ENCODE measurements around the gene DNAJC17.

DNAJC17 gene, protein sequence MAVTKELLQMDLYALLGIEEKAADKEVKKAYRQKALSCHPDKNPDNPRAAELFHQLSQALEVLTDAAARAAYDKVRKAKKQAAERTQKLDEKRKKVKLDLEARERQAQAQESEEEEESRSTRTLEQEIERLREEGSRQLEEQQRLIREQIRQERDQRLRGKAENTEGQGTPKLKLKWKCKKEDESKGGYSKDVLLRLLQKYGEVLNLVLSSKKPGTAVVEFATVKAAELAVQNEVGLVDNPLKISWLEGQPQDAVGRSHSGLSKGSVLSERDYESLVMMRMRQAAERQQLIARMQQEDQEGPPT

DNA sequence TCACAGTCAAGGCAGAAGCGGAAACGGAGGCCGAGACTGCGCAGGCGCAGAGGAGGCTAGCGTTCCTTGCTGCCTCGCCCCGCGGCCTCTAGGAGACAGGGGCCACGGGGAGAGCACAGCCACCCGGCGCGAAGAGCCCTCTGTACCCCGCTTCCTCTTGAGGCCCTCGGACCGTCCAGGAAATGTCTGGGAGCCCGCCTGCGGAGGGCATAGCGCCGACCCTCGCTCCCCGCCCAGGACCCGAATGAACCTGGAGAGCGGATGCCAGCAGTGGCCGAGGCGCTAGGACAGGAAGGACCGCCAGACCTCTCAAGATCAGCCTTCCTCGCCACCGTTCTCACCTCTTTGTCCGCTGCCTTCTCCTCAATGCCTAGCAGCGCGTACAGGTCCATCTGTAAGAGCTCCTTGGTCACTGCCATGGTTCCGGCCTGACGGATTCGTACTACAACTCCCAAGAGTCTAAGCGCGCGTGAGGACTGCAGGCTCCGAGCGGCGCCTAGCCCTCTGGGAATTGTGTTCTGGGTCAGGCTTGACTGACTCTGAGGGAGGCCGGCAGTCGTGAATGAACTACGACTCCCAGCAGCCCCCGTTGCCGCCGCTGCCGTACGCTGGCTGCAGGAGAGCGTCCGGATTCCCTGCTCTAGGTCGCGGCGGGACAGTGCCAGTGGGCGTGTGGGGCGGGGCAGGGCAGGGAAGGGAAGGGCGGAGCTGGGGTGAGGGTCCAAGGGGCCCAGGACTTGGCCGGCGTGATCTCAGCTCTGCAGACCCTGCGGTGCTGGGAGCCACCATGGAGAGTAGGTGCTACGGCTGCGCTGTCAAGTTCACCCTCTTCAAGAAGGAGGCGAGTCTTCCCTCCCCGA, at the start of gene DNAJC17, which contains the start of gene ZFYVE19:
Gene DNAJC17, minus strand, starts transcription at position 446 of the 860 bp plus-strand sequence. Its CDS starts 27 bp downstream, at position 419.
Gene ZFYVE19, plus strand, starts transcription at position 62 of the 860 bp plus-strand sequence. Its CDS starts 501 bp downstream, at position 563.
- DNase-seq: peak; percentile 86 to 96 (median 90)

DNA sequence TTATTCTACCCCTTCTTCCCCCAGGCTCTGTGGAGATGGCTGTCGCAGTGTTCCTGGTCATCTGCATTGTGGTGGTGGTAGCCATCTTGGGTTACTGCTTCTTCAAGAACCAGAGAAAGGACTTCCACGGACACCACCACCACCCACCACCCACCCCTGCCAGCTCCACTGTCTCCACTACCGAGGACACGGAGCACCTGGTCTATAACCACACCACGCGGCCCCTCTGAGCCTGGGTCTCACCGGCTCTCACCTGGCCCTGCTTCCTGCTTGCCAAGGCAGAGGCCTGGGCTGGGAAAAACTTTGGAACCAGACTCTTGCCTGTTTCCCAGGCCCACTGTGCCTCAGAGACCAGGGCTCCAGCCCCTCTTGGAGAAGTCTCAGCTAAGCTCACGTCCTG, 49.5 kb upstream of the DNAJC17 start:
- DNase-seq: no peak

DNA sequence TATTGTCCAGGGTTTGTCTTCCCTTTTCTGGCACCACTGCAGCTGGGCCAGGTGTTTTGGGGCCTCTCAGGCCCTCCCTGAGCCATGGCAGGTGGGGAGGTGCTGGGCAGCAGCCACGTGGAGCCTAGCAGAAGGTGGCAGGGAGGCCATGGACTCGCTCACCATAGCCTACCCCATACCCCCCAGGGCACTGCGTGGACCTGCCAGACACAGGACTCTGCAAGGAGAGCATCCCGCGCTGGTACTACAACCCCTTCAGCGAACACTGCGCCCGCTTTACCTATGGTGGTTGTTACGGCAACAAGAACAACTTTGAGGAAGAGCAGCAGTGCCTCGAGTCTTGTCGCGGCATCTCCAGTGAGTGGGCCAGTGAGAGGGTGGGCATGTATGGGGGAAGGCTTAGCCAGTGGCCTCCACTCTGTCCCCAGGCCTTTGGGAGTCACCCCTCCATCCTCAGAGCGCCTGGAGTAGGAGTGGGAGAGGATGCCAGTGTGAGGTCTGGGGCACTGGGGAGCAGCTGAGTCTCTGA, 48.5 kb upstream of the DNAJC17 start:
- no peak for DNase-seq

DNA sequence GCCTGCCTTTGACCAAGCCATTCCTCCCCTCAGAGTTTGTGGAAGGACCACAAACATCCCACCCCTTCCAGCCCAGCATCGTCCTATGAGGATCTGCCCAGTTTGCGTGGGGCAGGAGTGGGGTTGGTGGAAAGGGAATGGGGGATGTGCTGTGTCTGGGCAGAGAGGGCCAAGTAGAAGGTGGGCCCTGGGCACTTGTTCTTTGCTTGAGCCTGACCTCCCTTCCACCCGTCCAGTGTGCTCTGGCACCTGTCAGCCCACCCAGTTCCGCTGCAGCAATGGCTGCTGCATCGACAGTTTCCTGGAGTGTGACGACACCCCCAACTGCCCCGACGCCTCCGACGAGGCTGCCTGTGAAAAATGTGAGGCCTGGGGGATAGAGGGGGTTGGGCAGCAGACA, 46.9 kb upstream of the DNAJC17 start:
- no peak for DNase-seq

DNA sequence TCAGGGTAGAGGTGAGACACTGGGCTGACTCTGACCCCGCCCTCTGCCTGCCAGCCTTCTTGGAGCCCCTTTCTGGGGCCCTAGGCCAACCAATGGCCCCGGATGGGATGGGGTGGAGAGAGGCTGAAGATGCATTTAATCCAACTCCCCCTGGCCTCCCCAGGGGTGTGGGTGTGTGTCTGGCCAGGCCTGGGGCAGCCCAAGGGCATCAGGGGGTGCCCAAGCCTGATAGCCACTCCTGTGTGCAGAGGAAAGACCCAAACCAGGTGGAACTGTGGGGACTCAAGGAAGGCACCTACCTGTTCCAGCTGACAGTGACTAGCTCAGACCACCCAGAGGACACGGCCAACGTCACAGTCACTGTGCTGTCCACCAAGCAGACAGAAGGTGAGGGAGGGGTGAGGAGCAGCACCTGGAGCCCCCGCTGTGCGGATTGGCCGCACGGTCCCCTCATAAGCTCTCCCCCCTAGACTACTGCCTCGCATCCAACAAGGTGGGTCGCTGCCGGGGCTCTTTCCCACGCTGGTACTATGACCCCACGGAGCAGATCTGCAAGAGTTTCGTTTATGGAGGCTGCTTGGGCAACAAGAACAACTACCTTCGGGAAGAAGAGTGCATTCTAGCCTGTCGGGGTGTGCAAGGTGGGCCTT, 46.1 kb upstream of the DNAJC17 start:
- DNase-seq: no peak

DNA sequence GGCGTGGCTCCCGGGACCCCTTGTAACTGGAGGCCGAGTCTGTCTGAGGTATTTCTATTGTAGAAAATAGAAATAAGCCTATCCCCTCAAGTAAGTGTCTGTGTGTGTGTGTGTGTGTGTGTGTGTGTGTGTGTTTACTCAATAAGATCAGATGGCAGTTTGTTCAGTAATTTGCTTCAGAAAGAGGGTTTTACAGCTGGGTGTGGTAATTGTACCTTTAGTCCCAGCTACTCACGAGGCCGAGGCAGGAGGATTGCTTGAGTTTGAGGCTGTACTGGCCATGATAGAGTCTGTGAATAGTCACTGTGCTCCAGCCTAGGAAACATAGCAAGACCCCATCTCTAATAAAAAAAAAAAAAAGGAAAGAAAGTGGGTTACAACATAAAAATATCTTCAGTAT, 45.3 kb upstream of the DNAJC17 start:
- DNase-seq: no peak

DNA sequence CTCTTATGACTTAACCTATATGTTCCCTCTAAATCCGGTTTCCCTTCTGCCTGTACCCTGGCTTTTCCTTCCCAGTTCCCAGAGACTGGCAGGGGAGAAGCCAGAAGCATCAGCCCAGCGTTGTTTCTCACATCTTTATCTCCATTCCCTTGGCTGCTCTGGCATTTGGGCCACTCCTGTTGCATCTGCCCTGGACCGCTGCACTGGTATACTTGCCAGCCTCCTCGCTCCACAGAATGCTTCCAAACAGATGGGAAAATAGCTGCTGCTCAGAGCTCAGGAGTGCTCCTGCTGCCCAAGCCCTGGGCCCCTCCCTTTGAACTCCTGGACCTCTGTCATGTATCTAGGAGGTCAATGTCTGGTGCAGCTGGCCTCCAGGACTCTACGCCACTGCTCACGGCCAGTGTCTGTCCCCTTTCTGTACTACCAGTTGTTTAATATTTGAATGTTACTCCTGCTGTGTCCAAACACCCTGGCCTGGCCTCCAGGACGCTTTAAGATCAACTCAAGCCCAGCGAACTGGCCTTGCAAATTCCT, 43.4 kb upstream of the DNAJC17 start:
- no peak for DNase-seq

DNA sequence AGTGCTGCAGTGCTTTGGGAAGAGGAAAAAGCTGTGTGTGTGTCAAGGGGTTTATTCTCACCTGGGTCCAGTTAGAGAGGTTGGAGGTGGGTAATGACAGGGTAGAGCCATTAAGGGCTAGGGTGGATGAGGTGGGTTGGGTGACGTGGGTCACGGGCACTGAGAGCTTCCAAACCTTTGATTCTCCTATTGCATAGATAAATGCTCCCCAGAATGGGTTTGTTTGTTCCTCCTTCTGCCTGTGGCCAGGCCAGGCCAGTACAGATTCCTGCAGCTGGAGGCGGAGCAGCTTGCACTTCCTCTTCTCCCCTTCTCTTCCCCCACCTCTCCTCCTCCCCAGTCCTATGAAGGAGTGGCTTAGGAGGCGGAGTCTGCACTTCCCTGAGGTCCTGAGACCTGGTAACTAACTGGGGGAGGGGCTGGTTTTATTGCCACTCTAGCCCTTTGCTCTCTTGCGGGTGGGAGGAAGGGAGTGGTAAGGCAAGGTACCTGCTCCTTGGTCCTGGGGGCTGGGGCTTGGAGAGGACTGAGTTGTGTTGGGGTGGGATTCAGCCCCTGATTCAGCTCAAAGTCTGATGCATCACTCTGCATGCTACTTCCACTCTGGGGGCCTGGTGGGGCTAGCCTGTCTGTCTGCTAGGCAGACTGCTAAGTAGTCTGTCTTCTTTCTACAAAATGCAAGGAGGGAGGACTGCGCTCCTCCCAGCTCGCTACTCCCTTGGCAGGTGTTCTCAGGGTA, 40.1 kb upstream of the DNAJC17 start:
- DNase-seq: no peak

DNA sequence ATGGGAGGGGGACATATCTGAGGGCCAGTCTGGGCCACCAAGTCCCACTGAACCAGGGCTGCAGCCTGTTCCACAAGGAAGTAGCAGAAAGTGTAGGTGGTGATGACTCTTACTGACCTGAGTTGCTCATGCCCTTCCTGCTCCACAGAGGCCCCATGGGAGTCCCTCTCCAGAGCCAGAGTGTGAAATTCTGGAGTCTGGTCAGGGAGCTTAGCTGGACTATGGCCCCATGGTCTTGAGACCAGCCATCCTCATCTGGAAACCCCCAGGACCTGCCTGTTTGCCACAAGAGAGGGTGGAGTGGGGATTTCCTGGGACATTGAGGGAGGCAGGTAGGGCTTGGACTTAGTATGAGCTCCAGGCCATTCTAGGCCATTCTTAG, 39.6 kb upstream of the DNAJC17 start:
- no peak for DNase-seq

DNA sequence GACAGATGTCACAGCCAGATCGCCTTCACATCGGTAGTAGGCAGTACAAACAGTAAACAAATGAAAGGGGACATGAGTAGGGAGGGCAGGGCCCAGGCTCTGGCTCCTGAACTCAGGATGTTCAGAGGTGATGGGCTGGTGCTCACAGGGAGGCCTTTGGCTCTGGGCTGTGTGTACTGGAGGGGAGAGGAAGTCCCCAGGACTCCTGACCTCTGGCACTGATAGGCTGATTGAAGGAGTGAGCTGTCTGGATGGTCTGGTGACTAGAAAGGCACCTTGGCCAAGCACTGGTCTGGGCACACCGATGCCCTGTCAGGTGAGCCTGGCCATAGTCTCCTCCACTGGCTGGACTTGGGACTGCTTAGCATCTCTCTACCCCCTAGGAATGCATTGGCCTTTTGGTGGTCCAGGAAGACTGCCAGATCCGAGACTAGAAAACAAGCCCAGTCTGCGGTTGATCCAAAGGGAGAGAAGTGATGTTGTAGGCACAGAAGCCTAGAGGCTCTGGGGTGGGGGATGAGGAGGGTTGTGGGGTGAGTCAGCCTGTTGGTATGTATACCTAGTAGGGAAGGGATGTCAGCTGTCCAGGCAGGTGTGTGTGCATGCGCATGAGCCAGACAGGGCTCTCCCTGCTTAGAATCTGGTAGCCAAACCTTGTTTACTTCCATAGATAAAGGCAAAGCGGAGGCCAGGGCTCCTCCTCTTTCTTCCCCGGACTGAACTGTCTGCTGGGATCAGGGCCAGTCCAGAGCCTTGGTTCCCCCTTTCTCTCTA, 38.4 kb upstream of the DNAJC17 start:
- DNase-seq: no peak

DNA sequence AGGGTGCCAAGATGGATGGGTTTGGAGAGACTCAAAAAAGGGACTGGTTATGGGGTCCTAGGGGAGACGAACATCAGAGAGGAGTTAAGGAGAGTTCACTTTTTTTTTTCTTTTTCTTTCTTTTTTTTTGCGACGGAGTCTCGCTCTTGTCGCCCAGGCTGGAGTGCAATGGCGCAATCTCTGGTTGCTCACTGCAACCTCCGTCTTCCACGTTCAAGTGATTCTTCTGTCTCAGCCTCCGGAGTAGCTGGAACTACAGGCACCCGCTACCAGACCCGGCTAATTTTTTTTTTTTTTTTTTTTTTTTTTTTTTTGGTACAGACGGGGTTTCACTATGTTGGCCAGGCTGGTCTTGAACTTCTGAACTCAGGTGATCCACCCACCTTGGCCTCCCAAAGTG, 37.8 kb upstream of the DNAJC17 start:
- no peak for DNase-seq

DNA sequence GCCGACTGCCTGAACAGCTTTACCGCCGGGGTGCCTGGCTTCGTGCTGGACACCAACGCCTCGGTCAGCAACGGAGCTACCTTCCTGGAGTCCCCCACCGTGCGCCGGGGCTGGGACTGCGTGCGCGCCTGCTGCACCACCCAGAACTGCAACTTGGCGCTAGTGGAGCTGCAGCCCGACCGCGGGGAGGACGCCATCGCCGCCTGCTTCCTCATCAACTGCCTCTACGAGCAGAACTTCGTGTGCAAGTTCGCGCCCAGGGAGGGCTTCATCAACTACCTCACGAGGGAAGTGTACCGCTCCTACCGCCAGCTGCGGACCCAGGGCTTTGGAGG, 37.4 kb upstream of the DNAJC17 start:
- peak in 4 of 6 experiments; percentile 5 to 63 (median 32) for DNase-seq

DNA sequence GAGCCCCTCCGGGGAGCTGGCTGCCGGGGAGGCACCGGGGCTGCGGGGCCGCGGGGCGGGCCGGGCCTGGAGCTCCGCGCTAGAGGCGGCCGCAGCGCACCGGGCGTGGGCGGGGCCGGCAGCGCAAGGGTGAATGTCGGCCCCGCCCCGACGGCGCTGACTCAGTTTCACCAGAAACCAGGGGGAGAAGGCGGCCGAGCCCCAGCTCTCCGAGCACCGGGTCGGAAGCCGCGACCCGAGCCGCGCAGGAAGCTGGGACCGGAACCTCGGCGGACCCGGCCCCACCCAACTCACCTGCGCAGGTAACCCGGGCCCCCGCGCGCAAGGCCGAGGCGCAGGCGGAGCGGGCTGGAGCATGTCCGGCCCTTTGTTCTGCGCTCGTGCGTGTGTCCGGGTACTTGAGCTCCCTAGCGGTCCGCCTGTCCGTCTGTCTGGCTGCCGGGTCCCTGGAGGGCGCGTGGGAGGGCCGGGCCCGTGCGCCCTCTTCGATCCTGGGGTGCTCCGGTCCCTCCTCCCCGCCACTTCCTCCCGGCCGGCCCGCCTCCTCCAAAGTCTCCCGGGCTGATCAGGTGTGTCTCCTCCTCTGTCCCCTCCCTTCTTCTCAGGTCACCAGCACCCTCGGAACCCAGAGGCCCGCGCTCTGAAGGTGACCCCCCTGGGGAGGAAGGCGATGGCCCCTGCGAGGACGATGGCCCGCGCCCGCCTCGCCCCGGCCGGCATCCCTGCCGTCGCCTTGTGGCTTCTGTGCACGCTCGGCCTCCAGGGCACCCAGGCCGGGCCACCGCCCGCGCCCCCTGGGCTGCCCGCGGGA, 36.8 kb upstream of the DNAJC17 start, which contains the start of gene SPINT1:
Gene SPINT1, plus strand, starts transcription at position 164 of the 811 bp plus-strand sequence. Its CDS starts 507 bp downstream, at position 671.
- DNase-seq: peak in 4 of 6 experiments; percentile 10 to 63 (median 32)

DNA sequence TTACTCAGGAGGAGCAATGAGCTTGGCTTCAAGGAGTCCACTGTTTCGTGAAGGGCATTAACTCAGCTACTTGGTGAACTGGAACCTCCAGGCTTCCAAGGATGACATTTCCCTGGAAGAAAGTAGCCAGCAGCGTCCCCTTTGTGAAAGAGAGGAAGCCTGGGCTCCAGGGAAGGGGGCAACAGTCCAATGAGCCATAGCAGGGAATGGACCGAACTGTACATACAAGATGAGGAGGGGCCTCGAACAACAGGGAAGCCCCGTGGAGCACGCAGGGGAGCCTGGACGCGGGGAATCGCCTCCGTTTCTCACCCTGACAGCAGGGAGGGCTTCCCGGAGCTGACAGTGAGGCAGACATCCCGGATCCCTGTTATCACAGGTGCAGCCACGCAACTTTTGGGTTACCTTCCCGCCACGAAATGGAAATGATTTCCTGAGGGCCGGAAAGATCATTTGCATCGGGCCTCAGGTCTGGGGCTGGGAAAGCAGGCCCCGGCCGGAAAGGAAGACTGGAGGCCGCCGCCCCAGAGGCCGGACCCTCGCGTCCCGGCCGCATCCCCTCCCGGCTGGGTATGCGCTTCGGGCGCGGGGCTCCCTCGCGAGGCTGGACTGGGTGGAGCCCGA, 36.1 kb upstream of the DNAJC17 start:
- no peak for DNase-seq

DNA sequence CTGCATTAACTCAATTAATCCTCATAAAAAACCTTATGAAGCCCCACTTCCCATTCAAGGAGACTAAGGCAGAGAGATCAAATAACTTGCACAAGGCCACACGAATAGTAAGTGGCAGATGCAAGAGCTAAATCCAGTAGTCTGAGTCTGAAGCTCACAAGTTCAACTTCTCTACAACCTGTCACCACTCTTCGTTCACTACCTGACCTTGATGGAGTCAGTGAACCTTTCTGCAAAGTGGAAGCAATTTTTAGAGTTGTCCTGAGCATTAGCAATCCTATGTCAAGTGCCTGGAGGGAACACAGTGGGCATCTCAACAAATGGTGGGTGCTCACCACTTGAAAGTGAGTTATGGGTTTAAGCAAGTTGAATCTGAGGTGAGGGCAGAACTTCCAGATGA, 34.5 kb upstream of the DNAJC17 start:
- no peak for DNase-seq

DNA sequence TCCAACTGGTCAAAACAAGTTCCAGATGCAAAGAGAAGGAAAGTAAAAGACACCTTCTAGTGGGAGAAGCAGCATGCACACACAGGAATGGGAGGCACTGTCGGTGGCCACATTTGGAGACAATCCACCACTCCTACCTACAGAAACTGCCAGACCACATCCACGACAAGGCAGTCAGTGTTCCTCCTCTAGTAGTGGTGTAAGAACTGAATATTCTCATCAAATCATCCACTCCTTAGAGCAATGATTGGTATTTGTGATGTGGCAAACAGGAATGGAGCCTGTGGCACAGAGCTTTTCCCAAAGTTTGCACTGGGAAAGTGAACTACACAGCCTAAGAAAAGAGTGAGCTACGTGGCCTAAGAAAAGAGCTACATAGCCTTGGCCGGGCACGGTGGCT, 31.5 kb upstream of the DNAJC17 start:
- no peak for DNase-seq

DNA sequence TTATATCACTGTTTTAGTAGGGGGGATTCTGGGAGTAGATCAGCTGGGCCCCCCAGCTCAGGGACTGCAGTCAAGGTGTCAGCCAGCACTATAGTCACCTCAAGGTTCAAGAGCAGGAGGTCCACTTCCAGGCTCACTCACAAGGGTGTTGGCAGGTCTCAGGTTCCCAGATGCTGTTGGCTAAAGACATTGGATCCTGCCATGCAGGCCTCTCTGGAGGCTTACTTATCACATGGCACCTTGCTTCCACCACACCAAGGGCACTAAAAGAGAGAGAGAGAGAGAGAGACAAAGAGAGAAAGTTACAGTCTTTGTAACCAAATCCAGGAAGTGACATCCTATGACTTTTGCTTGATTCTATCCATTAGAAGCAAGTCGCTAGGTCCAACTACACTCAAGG, 28.7 kb upstream of the DNAJC17 start:
- no peak for DNase-seq

DNA sequence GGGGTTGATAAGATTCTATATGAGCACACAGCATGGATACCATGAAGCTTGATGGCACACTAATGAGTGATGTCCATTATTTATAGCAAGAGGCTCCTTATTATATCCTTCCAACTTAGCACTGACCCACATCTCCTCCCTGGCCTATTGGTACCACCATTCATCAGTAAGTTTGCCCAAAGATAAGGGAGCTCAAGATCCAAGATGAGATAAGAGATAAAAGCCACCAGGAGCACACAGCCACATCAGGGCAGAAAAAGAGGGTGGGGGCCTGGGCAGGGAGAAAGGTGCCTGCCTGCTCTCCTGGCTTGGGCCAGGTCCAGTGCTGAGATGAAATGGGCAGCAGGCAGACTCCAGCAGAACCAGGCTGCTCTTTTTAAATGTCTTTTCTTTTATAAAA, 25.6 kb upstream of the DNAJC17 start:
- no peak for DNase-seq

DNA sequence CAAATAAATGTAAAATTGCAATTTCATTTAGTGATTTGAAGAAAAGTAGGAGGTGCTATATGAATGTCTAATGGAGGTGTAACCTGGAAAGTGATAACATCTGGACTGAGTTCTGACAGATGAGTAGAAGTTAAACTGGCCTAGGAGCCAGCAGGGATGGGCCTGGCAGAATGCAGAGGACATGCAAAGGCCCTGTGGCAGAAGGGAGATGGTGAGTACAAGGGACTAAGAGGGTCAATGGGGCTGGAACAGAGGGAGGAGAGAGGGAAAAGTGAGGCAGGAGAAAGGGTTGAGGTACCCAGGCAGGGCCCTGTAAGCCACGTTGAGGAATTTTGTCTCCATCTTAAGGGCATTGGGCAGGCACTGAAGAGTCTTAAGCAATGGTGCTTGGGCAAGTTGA, 24.6 kb upstream of the DNAJC17 start:
- DNase-seq: no peak

DNA sequence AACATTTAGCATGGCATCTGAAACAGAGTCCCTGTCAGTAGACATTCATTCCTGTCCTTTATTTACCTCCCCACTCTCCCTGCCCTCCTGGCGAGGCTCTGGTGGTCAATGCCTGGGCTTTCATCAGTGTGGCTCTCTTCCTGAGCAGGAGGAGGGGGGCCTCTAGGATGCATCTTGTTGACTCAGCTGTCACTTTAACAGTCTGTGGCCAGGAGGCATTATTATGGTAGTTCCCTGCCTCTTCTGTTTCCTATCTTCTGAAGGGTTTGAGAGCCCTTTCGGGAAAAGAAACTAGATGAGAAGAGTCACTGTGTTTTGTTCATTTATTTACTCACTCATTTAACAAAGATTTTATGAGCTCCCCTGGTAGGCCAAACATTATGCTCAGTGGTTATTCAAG, 23.6 kb upstream of the DNAJC17 start:
- no peak for DNase-seq
